ENCODE measurements around the gene PKLR. TPM values are rescaled to one million over a fixed set of nuclear protein-coding genes. Genes with fewer than 3 reads are reported as not detected.

PKLR gene
- total RNA-seq, 1 donor: not detected

- H3K4me3 ChIP-seq (ENCODE audit: low read depth, low read length): no peak overlapping the region
- no peak for TF ChIP-seq CTCF (IDR thresholded peaks at IDR 0.05; ENCODE audit: insufficient read depth, low read length)
- DNase-seq (ENCODE audit: low read depth): peak; percentile 69
Measured at GRCh38 chr1:155305881-155306391, 4.7 kb upstream of the PKLR start.

- H3K4me3 ChIP-seq (ENCODE audit: low read depth, low read length): no peak overlapping the region
- no peak for TF ChIP-seq CTCF (IDR thresholded peaks at IDR 0.05; ENCODE audit: insufficient read depth, low read length)
- DNase-seq (ENCODE audit: low read depth): no peak
Measured at GRCh38 chr1:155304558-155305063, 3.4 kb upstream of the PKLR start.

GRCh38 chr1:155300553-155301329, 497 bp downstream of the PKLR start:
- no peak for TF ChIP-seq CTCF (IDR thresholded peaks at IDR 0.05; ENCODE audit: insufficient read depth, low read length)
- H3K4me3 ChIP-seq (ENCODE audit: low read depth, low read length): no peak overlapping the region
- DNase-seq (ENCODE audit: low read depth): no peak

GRCh38 chr1:155300024-155300423, 1.2 kb downstream of the PKLR start:
- H3K4me3 ChIP-seq (ENCODE audit: low read depth, low read length): no peak overlapping the region
- no peak for DNase-seq (ENCODE audit: low read depth)

GRCh38 chr1:155297384-155297783, 3.9 kb downstream of the PKLR start:
- no peak overlapping the region for H3K4me3 ChIP-seq (ENCODE audit: low read depth, low read length)
- no peak for TF ChIP-seq CTCF (IDR thresholded peaks at IDR 0.05; ENCODE audit: insufficient read depth, low read length)
- DNase-seq (ENCODE audit: low read depth): no peak

More at GRCh38 chr1:155300024-155300423, 1.2 kb downstream of the PKLR start:
- TF ChIP-seq CTCF (IDR thresholded peaks at IDR 0.05; ENCODE audit: insufficient read depth, low read length): no peak

- TF ChIP-seq CTCF (IDR thresholded peaks at IDR 0.05; ENCODE audit: insufficient read depth, low read length): no peak
- DNase-seq (ENCODE audit: low read depth): no peak
- no peak overlapping the region for H3K4me3 ChIP-seq (ENCODE audit: low read depth, low read length)
Measured at GRCh38 chr1:155296661-155297060, 4.6 kb downstream of the PKLR start.
